CD4-positive, alpha-beta T cell treated with Interleukin-21 for 1 hour (primary cell): Measurements from ENCODE around the gene SPACA5.
"Not testable (repeated sequence)": the region's sequence is repeated elsewhere in the genome, so short reads cannot be mapped to it uniquely, and the experiment has no call there.

Experiments
- DNase-seq: peaks from one replicate; pipeline ENCODE4 v3.0.0-alpha.2; 2020

Gene SPACA5

DNA sequence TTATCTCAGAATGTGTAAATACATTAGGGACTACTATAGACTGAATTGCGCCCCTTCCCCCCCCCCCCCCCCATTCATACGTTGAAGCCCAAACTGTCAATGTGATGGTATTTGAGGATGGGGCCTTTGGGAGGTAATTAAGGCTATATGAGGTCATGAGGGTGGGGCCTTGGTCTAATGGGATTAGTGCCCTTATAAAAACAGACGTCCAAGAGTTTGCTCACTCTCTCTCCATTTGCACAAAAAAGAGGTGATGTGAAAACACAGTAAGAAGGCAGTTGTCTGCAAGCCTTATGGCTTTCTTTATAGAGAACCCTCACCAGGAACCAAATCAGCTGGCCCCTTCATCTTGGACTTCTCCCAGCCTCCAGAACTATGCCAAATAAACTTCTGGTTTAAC is 15.3 kb downstream of the SPACA5 start:
- DNase-seq = no peak

DNA sequence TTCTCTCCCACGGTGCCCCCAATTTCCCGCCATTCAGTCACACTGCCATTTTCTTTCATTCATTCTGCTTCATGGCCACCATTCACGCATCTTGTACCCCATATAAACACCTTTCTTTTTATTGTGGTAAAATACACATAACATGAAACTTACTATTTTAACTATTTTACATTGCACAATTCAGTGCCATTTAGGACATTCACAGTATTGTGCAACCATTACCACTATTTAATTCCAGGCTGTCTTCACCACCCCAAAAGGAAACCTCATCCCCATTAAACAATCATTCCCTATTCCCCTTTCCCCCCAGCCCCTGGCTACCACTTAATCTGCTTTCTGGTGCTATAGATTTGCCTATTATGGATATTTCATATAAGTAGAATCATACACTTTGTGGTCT is 15.9 kb downstream of the SPACA5 start:
- no peak for DNase-seq

DNA sequence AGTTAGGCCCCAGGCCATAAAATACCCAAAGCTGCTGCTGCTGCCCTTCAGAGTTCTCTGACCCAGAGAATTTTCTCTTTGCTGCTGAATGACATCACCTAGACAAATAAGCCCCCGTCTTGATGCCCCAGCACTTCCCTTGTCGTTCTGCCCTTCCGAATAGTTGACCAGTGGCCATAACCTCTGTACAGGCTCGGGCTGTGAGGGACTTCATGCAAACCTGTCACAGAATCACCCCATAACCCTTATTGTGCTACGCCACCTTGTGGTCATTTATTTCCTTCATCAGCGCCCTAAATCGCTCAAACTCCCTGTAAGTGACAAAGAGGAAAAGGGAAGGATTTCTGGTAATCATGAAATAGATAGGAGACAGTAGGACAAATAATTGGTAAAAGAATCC is 18.8 kb downstream of the SPACA5 start:
- peak; percentile 66 for DNase-seq

DNA sequence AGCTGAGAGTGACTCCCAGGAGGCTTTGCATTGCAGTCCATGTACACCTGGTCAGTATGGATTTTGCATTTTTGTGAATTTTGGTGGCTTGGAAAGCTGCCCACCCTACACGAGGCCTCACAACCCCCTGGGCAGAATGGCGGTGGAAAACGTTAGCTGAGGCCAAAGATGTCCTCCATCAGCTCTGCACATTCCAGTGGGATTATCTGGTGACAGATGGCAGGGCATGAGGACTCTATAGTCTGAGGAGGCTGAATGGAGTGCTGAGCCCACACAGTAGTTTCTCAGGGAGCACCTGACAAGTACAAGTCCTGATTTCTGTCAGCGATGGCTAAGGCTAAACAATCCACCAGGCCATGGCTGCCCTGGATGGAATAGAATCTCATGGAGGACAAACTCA is 20.8 kb downstream of the SPACA5 start:
- not testable (repeated sequence) for DNase-seq

DNA sequence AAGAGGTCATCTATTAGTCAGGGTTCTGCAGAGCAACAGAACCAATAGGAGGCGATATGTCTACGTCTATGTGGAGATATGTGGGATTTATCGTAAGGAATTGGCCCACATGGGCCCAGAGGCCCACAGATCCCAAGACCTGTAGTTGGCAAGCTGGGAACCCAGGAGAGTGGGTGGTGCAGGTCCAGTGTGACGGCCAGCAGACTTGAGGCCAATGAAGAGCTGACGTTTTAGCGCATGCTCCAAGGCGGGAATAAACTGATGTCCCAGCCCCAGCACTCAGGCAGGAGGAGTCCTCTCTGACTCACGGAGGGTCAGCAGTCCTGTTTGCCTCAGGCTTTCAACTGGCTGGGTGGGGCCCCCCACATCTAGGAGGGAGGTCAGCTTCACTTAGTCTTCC is 21.3 kb downstream of the SPACA5 start:
- no peak for DNase-seq

DNA sequence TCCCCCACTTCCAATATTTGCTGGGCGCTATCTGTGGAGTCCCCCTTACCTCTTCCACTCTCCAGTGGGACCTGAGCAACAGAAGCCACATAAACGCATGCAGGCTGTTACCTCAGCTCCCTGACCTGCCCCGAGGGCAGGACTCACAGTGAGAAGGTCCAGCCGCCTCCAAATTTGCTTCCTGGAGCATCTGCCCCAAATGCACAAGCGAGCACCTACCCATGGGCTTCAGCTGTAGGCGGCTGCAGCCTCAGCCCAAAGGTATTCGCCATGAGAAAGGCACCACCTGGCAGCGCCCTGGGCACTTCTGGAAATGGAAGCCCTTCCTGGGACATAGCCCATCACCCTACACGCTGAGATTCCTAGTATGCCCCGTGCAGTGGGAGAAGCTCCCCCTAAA is 23.4 kb downstream of the SPACA5 start:
- no peak for DNase-seq

DNA sequence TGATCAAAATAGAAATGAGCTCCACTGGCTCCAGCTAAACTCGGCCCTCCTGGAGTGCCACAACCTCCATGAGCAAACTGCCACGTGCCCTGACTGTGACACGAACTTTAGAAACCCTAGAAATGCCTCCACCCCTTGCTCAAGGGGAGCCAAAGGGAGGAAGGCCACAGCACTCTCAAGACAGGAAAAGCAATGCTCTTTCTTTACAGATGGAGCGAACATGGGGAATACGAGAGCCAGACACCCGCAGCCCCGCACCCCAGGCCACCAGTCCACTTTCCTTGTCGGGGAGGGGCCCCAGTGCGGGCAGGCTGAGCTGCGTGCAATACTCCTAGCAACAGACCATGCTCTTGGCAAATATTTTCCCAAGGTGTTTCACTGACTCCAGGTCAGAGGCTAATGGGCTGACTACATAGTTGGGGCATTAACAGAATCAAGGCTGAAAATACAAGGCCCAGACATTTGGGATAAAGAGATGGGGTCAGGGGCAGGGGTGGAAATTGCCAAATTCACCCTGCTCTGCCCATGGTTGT is 23.9 kb downstream of the SPACA5 start:
- DNase-seq = not testable (repeated sequence)

DNA sequence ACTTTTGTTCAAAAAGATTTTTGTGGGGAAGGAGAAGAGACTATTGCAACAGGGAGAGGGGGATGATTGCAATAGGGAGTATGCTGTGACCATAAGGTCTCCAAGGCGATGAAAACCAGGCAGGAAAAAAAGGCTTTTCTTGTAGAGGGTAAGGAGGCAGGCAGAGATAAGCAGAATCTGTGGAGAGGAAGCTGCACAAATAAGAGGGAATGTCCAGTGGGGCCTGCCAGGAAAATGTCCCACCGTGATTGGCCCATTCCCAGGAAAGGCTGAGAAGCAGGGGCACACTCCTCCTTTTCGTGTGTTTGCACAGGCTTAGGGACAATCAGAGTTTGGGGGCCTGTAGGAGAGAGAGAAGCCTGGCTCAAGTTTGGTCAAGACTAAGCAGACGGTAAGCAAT is 29.1 kb downstream of the SPACA5 start:
- no peak for DNase-seq

DNA sequence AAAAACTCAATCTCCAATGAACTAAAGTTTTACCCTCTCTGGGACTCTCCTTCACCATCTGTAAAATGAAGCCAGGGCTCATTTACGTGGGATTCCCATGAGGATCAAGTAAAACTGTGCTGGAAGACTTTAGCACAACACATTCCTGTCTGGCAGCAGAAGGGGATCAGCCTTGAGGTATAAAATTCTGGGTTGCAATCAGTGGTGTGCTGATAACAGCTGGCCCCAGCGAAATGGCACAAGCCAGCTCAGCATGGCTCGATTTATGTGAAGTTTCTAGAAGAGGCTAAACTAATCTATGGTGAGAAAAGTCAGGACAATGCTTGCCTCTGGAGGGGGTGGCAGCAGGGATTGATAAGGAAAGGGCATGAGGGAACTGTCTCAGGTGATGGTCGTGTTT is 36.3 kb downstream of the SPACA5 start:
- DNase-seq = no peak

DNA sequence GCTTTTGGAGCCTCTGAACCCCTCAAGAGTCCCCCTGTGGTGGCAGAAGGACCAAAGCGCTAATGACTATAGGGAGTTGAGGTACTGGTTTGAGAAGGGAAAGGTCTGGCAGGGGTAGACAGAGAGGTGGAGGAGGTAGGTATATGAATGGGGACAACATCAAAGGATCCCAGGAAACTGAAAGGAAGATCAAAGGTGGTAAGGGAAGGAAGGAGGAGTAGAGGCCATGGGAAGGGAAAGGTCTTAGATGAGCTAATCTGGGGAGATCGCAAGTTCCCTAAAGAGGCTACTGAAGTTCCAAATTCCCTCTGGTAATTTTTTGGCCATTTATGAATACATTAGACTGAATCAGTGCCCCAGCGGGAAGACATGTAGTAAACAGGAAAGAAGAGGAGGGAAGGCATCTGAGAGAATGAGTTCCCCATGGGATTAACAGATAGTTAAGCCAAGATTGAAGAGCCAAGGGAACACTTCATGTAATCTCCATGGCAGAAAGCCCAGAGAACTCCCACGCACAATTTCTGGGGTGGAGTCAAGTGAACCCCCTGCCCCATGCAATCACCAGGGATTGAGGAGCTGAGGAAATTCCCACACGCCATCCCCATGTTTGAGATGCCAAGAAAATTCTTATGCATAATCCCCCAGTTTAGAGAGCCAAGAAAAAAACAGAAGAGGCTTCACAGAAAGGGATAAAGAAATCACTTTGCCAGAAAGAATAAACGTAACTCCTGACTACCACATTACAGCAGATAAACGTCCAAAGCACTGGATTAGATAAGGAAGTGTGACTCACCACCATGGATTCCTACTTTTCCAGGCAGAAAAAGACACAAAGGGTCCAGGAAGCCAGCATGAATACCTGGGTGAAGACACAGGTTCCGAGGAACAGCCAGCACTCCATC is 38.9 kb downstream of the SPACA5 start:
- no peak for DNase-seq

DNA sequence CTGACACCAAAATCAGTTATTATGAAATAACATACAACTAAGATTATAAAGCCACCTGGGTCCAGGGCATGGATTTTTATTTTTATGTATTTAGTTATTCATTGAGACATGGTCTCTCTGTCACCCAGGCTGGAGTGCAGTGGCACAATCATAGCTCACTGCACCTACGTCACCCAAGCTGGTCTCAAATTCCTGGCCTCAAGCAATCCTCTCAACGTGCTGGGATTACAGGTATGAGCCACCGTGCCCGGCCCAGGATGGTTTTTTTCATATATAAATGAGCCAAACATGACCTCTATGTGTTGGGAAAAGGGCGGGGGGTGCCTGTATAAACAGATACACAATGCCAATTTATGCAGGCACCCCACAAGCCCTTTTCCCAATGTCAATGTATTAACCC is 40.1 kb downstream of the SPACA5 start:
- no peak for DNase-seq

DNA sequence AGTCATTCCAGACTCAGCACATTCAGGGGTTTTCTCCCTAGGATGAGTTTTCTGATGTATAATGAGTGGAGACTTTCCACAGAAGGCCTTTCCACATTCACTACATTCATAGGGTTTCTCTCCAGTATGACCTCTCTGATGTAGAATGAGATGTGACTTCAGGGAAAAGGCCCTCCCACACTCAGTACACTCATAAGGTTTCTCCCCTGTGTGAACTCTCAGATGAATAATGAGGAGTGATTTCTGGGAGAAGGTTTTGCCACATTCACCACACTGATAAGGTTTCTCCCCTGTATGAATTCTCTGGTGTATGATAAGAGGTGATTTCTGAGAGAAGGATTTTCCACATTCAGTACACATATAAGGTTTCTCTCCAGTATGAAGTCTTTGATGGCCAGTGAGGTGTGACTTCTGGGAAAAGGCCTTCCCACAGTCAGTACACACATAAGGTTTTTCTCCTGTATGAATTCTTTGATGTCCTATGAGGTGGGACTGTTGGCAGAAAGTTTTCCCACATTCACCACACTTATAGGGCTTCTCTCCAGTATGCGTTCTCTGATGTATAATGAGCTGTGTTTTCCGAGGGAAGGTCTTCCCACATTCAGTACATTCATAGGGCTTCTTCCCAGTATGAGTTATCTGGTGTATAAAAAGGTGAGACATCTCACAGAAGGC is 52.0 kb downstream of the SPACA5 start:
- no peak for DNase-seq

DNA sequence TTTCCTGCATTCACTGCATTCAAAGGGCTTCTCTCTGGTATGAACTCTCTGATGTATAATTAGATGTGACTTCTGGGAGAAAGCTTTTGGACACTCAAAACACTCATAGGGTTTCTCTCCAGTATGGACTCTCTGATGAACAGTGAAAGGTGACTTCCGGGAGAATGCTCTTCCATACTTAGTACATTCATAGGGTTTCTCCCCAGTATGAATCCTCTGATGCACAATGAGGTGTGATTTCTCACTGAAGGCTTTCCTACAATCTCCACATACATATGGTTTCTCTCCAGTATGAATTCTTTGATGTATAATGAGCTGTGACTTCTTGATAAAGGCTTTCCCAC is 52.5 kb downstream of the SPACA5 start:
- DNase-seq = no peak
